RWPE2 (cell line): ENCODE data around the gene AGR2.

Source experiments
- ATAC-seq: fragments of 200-7000 bp; cut with Tn5 transposase; 3 replicates; pipeline ENCODE4 v1.9.1; 2021; ENCODE audit warnings: low read depth
- DNase-seq: peaks from one replicate; pipeline ENCODE4 v3.0.0-alpha.2; 2020; ENCODE audit warnings: low spot score
- H3K27ac ChIP-seq: fragments of 450-650 bp; 2 replicates; pipeline ENCODE4 v1.5.1; 2017; ENCODE audit warnings: mild to moderate bottlenecking; ENCODE audit not compliant: poor library complexity, severe bottlenecking
- H3K27me3 ChIP-seq: fragments of 250-450 bp; sonication (Bioruptor Pico); 2 replicates; pipeline ENCODE4 v1.5.1; 2021; ENCODE audit warnings: mild to moderate bottlenecking, moderate library complexity; ENCODE audit not compliant: insufficient read depth, poor library complexity, severe bottlenecking
- H3K36me3 ChIP-seq: fragments of 250-450 bp; sonication (Bioruptor Pico); 2 replicates; pipeline ENCODE4 v1.5.1; 2020; ENCODE audit warnings: low read depth, mild to moderate bottlenecking, moderate library complexity
- H3K4me1 ChIP-seq: fragments of 250-450 bp; sonication (Bioruptor Pico); 2 replicates; pipeline ENCODE4 v1.5.1; 2021; ENCODE audit warnings: mild to moderate bottlenecking, moderate library complexity; ENCODE audit not compliant: insufficient read depth, poor library complexity, severe bottlenecking
- H3K4me3 ChIP-seq: fragments of 250-450 bp; sonication (Bioruptor Pico); 2 replicates; pipeline ENCODE4 v1.5.1; 2021; ENCODE audit warnings: mild to moderate bottlenecking, moderate library complexity; ENCODE audit not compliant: severe bottlenecking
- H3K9me3 ChIP-seq: fragments of 250-450 bp; sonication (Bioruptor Pico); 2 replicates; pipeline ENCODE4 v1.5.1; 2021; ENCODE audit warnings: mild to moderate bottlenecking, moderate library complexity; ENCODE audit not compliant: severe bottlenecking
- CTCF ChIP-seq: fragments of 450-650 bp; IDR thresholded peaks from one replicate; pipeline ENCODE4 v1.5.1; 2017; ENCODE audit warnings: mild to moderate bottlenecking, moderate library complexity; ENCODE audit not compliant: poor library complexity, severe bottlenecking

Gene AGR2

DNA sequence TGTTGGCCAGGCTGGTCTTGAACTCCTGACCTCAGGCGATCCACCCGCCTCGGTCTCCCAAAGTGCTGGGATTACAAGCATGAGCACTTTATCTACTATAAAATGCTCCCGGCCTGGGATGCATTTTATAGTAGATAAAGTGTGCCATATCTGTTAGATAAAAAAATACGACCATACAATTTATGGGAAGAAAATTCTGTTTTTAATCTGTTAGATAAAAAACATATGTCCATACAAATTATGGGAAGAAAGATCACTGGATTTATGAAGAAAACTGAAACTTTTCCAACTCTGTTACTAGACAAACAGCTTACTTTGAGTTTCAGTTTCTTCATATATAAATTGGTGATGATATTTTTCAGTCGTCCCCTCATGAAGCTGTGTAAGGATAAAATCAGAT is 46.8 kb downstream of the AGR2 start:
- ATAC-seq (no peak), DNase-seq (no peak)
- Histone ChIP-seq H3K9me3 (no peaks in the 10 kb centered on the region), H3K27ac (no peak overlapping the region), H3K4me1 (peaks cover 9% of the 10 kb centered on the region), H3K27me3 (no peaks in the 10 kb centered on the region), H3K4me3 (no peak overlapping the region), H3K36me3 (no peaks in the 10 kb centered on the region)
- no peak for TF ChIP-seq CTCF

GRCh38 chr7:16755397-16755796 is 49.4 kb downstream of the AGR2 start:
- no peaks in the 10 kb centered on the region for H3K9me3 ChIP-seq
- no peaks in the 10 kb centered on the region for H3K36me3 ChIP-seq
- no peak for TF ChIP-seq CTCF
- peaks cover 12% of the 10 kb centered on the region for H3K4me1 ChIP-seq
- H3K4me3 ChIP-seq, result no peak overlapping the region
- DNase-seq (no peak), ATAC-seq (no peak)
- H3K27ac ChIP-seq, result no peak overlapping the region
- H3K27me3 ChIP-seq, result no peaks in the 10 kb centered on the region

GRCh38 chr7:16754856-16755317 is 49.9 kb downstream of the AGR2 start:
- H3K27ac ChIP-seq, result no peak overlapping the region

GRCh38 chr7:16753932-16754855 is 50.6 kb downstream of the AGR2 start:
- TF ChIP-seq CTCF, result no peak
- DNase-seq (peak; percentile 61), ATAC-seq (peak; percentile 45)
- Histone ChIP-seq H3K4me3 (peak overlapping the region; percentile 63), H3K36me3 (no peaks in the 10 kb centered on the region), H3K27me3 (no peaks in the 10 kb centered on the region), H3K27ac (peak overlapping the region; percentile 20), H3K4me1 (peaks cover 12% of the 10 kb centered on the region), H3K9me3 (no peaks in the 10 kb centered on the region)

More at GRCh38 chr7:16754856-16755317, 49.9 kb downstream of the AGR2 start:
- Histone ChIP-seq H3K4me1 (peaks cover 12% of the 10 kb centered on the region), H3K27me3 (no peaks in the 10 kb centered on the region), H3K9me3 (no peaks in the 10 kb centered on the region), H3K4me3 (peak overlapping the region; percentile 63), H3K36me3 (no peaks in the 10 kb centered on the region)
- ATAC-seq, result no peak
- DNase-seq, result no peak
- no peak for TF ChIP-seq CTCF
